Adrenal gland (tissue), 12 donors: ENCODE results near the gene PLA2G12B. TPM values are rescaled to one million over a fixed set of nuclear protein-coding genes. Genes with fewer than 3 reads are reported as not detected.
"Not testable (repeated sequence)": the region's sequence is repeated elsewhere in the genome, so short reads cannot be mapped to it uniquely, and the experiment has no call there.

Experiments
- DNase-seq, 7 donors: peaks; one replicate each; pipeline ENCODE4 v3.0.0-alpha.2; 2019 to 2020
- H3K27ac ChIP-seq, 5 donors: fragments of 200-600 bp; sonication (generic) in 4 of 5; 1 replicate in 3 of 5; 2 replicates in 2 of 5; pipeline versions ENCODE4 v1.5.1 to v1.8.0; 2016 to 2020; ENCODE audit warnings: mild to moderate bottlenecking in 1 of 5
- H3K27me3 ChIP-seq: fragments of 200-600 bp; 2 replicates; pipeline ENCODE4 v1.8.0; 2021
- H3K36me3 ChIP-seq, 2 donors: fragments of 200-600 bp; replicated peaks in 1 of 2; 1 replicate in 1 of 2; 2 replicates in 1 of 2; pipeline versions ENCODE4 v1.5.1 to v1.8.0; 2018 to 2022
- H3K4me1 ChIP-seq, 2 donors: fragments of 200-600 bp; replicated peaks in 1 of 2; 1 replicate in 1 of 2; 2 replicates in 1 of 2; pipeline versions ENCODE4 v1.5.1 to v1.8.0; 2018 to 2021
- H3K4me3 ChIP-seq, 4 donors: fragments of 200-600 bp; sonication (generic) in 3 of 4; one replicate each; pipeline ENCODE4 v1.5.1; 2016 to 2018
- H3K9me3 ChIP-seq, 3 donors: fragments of 200-600 bp; sonication (generic) in 1 of 3; replicated peaks in 1 of 3; 1 replicate in 2 of 3; 2 replicates in 1 of 3; pipeline versions ENCODE4 v1.5.1 to v1.8.0; 2016 to 2021
- CTCF ChIP-seq, 6 experiments: fragments of 450-650 bp in 4 of 6; fragments of 200-600 bp in 2 of 6; sonication (generic) in 1 of 6; IDR thresholded peaks; 1 replicate in 5 of 6; 2 replicates in 1 of 6; pipeline versions ENCODE4 v1.5.1 to v1.8.0; 2016 to 2021; ENCODE audit warnings: antibody characterized with exemption in 6 of 6, mild to moderate bottlenecking in 2 of 6, moderate library complexity in 1 of 6
- POLR2A ChIP-seq, 2 donors: fragments of 450-650 bp; IDR thresholded peaks; one replicate each; pipeline ENCODE4 v1.6.1; 2017; ENCODE audit warnings: antibody characterized with exemption in 2 of 2, mild to moderate bottlenecking in 2 of 2, moderate library complexity in 1 of 2
- WGBS, 4 donors: extraction: QIAGEN DNeasy Blood & Tissue Kit in 2 of 4; methylation state at CpG; one replicate each; pipeline versions ENCODE4 v1.1.5 to v1.1.7; 2013 to 2017; 5-methylcytosine and 5-hydroxymethylcytosine counted together
- intact Hi-C, 2 donors: fragments of 100-400 bp; cut with DNase I; formaldehyde crosslinking; loops; one replicate each; pipeline versions ENCODE4 v1.14.1 to v1.15.0; 2022 to 2023
- polyA plus RNA-seq, 3 donors: library from polyadenylated mRNA; stranded (reverse); fragments of 200-250 nt in 2 of 3; fragments of 350-450 nt in 1 of 3; fragmentation: Illumina TruSeq in 1 of 3; extraction: RNeasy Lipid Tissue Mini Kit (QIAGEN cat#74804) in 1 of 3; gene quantifications; one replicate each; pipeline ENCODE4 v1.2.3, GENCODE V29; 2013 to 2014
- total RNA-seq, 9 donors: library from RNA; depleted of rRNA in 4 of 9; stranded (reverse); fragments of >200 nt in 4 of 9; fragments of 120-200 nt in 1 of 9; fragmentation: NEBNext Ultra II Directional in 1 of 9; extraction: Animal tissue kit (Norgen Biotek cat#: 25700) in 1 of 9; gene quantifications; one replicate each; pipeline versions ENCODE4 v1.1.0 to v1.2.4, GENCODE V29; 2013 to 2023
- donor health status: healthy with polysubstance abuse.
- donor health status: Bipolar disorder and iron deficiency.
- donor health status: DM: yes; HTN: yes; CAD: no.
- donor health status: DM: no; HTN: no; CAD: no.
- donor health status: DM: no; HTN: no; CAD: no.
- donor health status: DM: yes; HTN: yes; CAD: no.

Gene PLA2G12B
- total and polyA plus RNA-seq, 12 donors = not detected

- H3K27me3 ChIP-seq = no peaks in the 10 kb centered on the region
- H3K4me1 ChIP-seq = no peaks in the 10 kb centered on the region
- no peak for DNase-seq
- no peaks in the 10 kb centered on the region for H3K9me3 ChIP-seq
- 77 to 92% (median 91%) methylated on average over 3 of the region's 3 CpGs for WGBS, 4 donors
- no peak overlapping the region for H3K4me3 ChIP-seq
- no peak overlapping the region for H3K27ac ChIP-seq
- intact Hi-C loops = no loop called here
- no peaks in the 10 kb centered on the region for H3K36me3 ChIP-seq
- no peak for TF ChIP-seq POLR2A (IDR thresholded peaks at IDR 0.05)
- TF ChIP-seq CTCF (IDR thresholded peaks at IDR 0.05) = no peak
Observed at GRCh38 chr10:72925951-72926465, 28.6 kb downstream of the PLA2G12B start.

- 89 to 92% (median 91%) methylated on average over 5 to 13 of the region's 13 CpGs for WGBS, 4 donors
- H3K27me3 ChIP-seq = no peaks in the 10 kb centered on the region
- no peaks in the 10 kb centered on the region for H3K9me3 ChIP-seq
- DNase-seq = no peak
- intact Hi-C loops = no loop called here
- TF ChIP-seq POLR2A (IDR thresholded peaks at IDR 0.05) (no peak), CTCF (IDR thresholded peaks at IDR 0.05) (no peak)
- no peaks in the 10 kb centered on the region for H3K36me3 ChIP-seq
- H3K4me1 ChIP-seq = no peaks in the 10 kb centered on the region
- no peak overlapping the region for H3K27ac ChIP-seq
- no peak overlapping the region for H3K4me3 ChIP-seq
Observed at GRCh38 chr10:72924351-72924750, 30.3 kb downstream of the PLA2G12B start.

- H3K4me3 ChIP-seq, H3K9me3 ChIP-seq, H3K4me1 ChIP-seq, H3K27me3 ChIP-seq, intact Hi-C loops, H3K27ac ChIP-seq, DNase-seq, H3K36me3 ChIP-seq: not testable (repeated sequence)
- WGBS, 4 donors = 81 to 88% (median 86%) methylated on average over 1 of the region's 1 CpG
Observed at GRCh38 chr10:72921147-72921683, 33.4 kb downstream of the PLA2G12B start.

- intact Hi-C loops = no loop called here
Observed at GRCh38 chr10:72918352-72918751, 36.3 kb downstream of the PLA2G12B start.

GRCh38 chr10:72917803-72918332 lies 36.7 kb downstream of the PLA2G12B start:
- H3K4me3 ChIP-seq, H3K27me3 ChIP-seq, H3K27ac ChIP-seq, H3K9me3 ChIP-seq, H3K4me1 ChIP-seq, DNase-seq, H3K36me3 ChIP-seq, intact Hi-C loops: not testable (repeated sequence)
- 58 to 86% (median 76%) methylated on average over 2 of the region's 2 CpGs for WGBS, 4 donors

More at GRCh38 chr10:72918352-72918751, 36.3 kb downstream of the PLA2G12B start:
- no peaks in the 10 kb centered on the region for H3K4me1 ChIP-seq
- no peak overlapping the region for H3K27ac ChIP-seq
- no peaks in the 10 kb centered on the region for H3K27me3 ChIP-seq
- no peaks in the 10 kb centered on the region for H3K36me3 ChIP-seq
- 86 to 92% (median 88%) methylated on average over 8 of the region's 8 CpGs for WGBS, 4 donors
- DNase-seq = no peak
- no peaks in the 10 kb centered on the region for H3K9me3 ChIP-seq
- TF ChIP-seq POLR2A (IDR thresholded peaks at IDR 0.05) (no peak), CTCF (IDR thresholded peaks at IDR 0.05) (no peak)
- H3K4me3 ChIP-seq = no peak overlapping the region

GRCh38 chr10:72917201-72917600 lies 37.4 kb downstream of the PLA2G12B start:
- H3K4me3 ChIP-seq, DNase-seq, H3K4me1 ChIP-seq, H3K36me3 ChIP-seq, H3K27me3 ChIP-seq, H3K9me3 ChIP-seq, intact Hi-C loops, H3K27ac ChIP-seq: not testable (repeated sequence)
- WGBS, 4 donors = 65 to 81% (median 73%) methylated on average over 3 of the region's 3 CpGs
